ENCODE results near the gene ALDOA. TPM values are rescaled to one million over a fixed set of nuclear protein-coding genes. Genes with fewer than 3 reads are reported as not detected.

The ALDOA gene
- total RNA-seq, 3 donors from 2014 or later (not counting 1 experiment from before 2014, with no cell fraction given) = 412 to 544 (median 490) TPM

- Mint-ChIP-seq H3K27ac (no peak overlapping the region), H3K36me3 (no peaks in the 10 kb centered on the region), H3K27me3 (ENCODE audit: low read depth in 2 of 2) (no peaks in the 10 kb centered on the region), H3K4me3 (no peak overlapping the region), H3K4me1 (peaks cover 0 to 14% of the 10 kb centered on the region in 2 donors), H3K9me3 (no peaks in the 10 kb centered on the region)
- H3K9me3 ChIP-seq (ENCODE audit: control insufficient read depth, insufficient read depth, low read length) = no peaks in the 10 kb centered on the region
- intact Hi-C loops (cut with micrococcal nuclease) = no loop called here
- ATAC-seq (no peak), DNase-seq (no peak)
- H3K36me3 ChIP-seq (ENCODE audit: control insufficient read depth, insufficient read depth, low read length) = peaks cover 50% of the 10 kb centered on the region
- H3K4me1 ChIP-seq (ENCODE audit: control insufficient read depth, insufficient read depth, low read length) = no peaks in the 10 kb centered on the region
- no peaks in the 10 kb centered on the region for H3K27me3 ChIP-seq (ENCODE audit: control insufficient read depth, insufficient read depth, low read length)
- no peak for TF ChIP-seq CTCF (IDR thresholded peaks at IDR 0.05)
- WGBS (ENCODE audit: insufficient coverage) = 82% methylated on average over 17 of the region's 17 CpGs
- H3K4me3 ChIP-seq (ENCODE audit: low read length) = no peak overlapping the region
- H3K27ac ChIP-seq (ENCODE audit: low read length) = no peak overlapping the region
Measured at GRCh38 chr16:30084816-30085159, 19.2 kb downstream of the ALDOA start.

- H3K27ac ChIP-seq (ENCODE audit: low read length) = no peak overlapping the region
- DNase-seq = no peak
- Mint-ChIP-seq H3K27ac (no peak overlapping the region), H3K9me3 (no peaks in the 10 kb centered on the region), H3K4me1 (peaks cover 0 to 13% of the 10 kb centered on the region in 2 donors), H3K4me3 (no peak overlapping the region), H3K36me3 (no peaks in the 10 kb centered on the region), H3K27me3 (ENCODE audit: low read depth in 2 of 2) (no peaks in the 10 kb centered on the region)
- H3K36me3 ChIP-seq (ENCODE audit: control insufficient read depth, insufficient read depth, low read length) = peaks cover 46% of the 10 kb centered on the region
- intact Hi-C loops (cut with micrococcal nuclease) = no loop called here
- ATAC-seq = no peak
- WGBS (ENCODE audit: insufficient coverage) = 98% methylated on average over 3 of the region's 3 CpGs
- no peaks in the 10 kb centered on the region for H3K4me1 ChIP-seq (ENCODE audit: control insufficient read depth, insufficient read depth, low read length)
- no peak overlapping the region for H3K4me3 ChIP-seq (ENCODE audit: low read length)
- no peaks in the 10 kb centered on the region for H3K27me3 ChIP-seq (ENCODE audit: control insufficient read depth, insufficient read depth, low read length)
- no peak for TF ChIP-seq CTCF (IDR thresholded peaks at IDR 0.05)
- H3K9me3 ChIP-seq (ENCODE audit: control insufficient read depth, insufficient read depth, low read length) = no peaks in the 10 kb centered on the region
Measured at GRCh38 chr16:30085247-30085646, 19.7 kb downstream of the ALDOA start.

GRCh38 chr16:30085820-30086219, 20.3 kb downstream of the ALDOA start:
- Mint-ChIP-seq H3K27me3 (ENCODE audit: low read depth in 2 of 2) (no peaks in the 10 kb centered on the region), H3K4me3 (no peak overlapping the region), H3K36me3 (no peaks in the 10 kb centered on the region), H3K4me1 (peaks cover 0 to 16% of the 10 kb centered on the region in 2 donors), H3K9me3 (no peaks in the 10 kb centered on the region), H3K27ac (no peak overlapping the region)
- H3K4me1 ChIP-seq (ENCODE audit: control insufficient read depth, insufficient read depth, low read length) = peaks cover 2% of the 10 kb centered on the region
- no peaks in the 10 kb centered on the region for H3K27me3 ChIP-seq (ENCODE audit: control insufficient read depth, insufficient read depth, low read length)
- no peak for TF ChIP-seq CTCF (IDR thresholded peaks at IDR 0.05)
- no peaks in the 10 kb centered on the region for H3K9me3 ChIP-seq (ENCODE audit: control insufficient read depth, insufficient read depth, low read length)
- H3K4me3 ChIP-seq (ENCODE audit: low read length) = no peak overlapping the region
- 94% methylated on average over 6 of the region's 6 CpGs for WGBS (ENCODE audit: insufficient coverage)
- intact Hi-C loops (cut with micrococcal nuclease) = no loop called here
- H3K36me3 ChIP-seq (ENCODE audit: control insufficient read depth, insufficient read depth, low read length) = peaks cover 44% of the 10 kb centered on the region
- ATAC-seq = no peak
- no peak overlapping the region for H3K27ac ChIP-seq (ENCODE audit: low read length)
- DNase-seq = no peak
